ENCODE results near the gene FGGY.

Gene FGGY

DNA sequence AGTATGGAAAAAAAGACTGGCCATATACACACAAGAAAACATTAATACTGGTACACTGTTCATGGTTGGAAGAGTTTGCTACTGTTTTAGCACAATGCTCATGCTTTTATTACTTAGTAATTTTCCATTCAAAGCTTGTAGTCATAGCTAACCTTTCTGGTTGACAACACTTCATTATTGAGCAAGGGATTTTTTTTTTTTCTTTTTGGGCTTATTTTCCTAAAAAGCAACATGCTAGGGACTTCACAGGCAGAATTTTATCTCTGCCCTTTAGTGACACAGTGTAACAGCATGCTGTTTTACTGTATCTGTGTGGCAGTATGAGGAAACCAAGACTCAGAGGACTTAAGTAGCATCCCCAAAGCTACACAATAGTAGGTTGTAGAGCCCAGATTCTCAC lies 58.5 kb downstream of the FGGY start:
- no peak for DNase-seq

DNA sequence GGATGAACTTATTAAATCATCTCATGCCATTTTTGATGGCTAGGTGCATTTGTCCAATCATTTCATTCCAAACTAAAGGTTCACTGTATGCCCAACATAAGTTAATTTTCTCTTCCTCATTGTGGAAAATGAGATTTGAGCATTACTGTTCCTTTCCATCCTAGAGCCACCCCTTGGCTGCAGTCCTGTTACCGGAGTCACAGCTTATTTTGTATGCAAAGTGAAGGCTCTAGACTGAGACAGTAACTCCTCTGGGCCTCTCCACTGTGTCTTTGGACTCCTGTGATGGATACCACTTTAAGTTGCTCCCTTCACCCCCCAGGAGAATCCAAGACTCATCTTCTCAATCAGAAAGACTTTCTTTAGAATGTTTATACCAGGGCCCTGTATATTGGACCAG lies 59.7 kb downstream of the FGGY start:
- DNase-seq = no peak

DNA sequence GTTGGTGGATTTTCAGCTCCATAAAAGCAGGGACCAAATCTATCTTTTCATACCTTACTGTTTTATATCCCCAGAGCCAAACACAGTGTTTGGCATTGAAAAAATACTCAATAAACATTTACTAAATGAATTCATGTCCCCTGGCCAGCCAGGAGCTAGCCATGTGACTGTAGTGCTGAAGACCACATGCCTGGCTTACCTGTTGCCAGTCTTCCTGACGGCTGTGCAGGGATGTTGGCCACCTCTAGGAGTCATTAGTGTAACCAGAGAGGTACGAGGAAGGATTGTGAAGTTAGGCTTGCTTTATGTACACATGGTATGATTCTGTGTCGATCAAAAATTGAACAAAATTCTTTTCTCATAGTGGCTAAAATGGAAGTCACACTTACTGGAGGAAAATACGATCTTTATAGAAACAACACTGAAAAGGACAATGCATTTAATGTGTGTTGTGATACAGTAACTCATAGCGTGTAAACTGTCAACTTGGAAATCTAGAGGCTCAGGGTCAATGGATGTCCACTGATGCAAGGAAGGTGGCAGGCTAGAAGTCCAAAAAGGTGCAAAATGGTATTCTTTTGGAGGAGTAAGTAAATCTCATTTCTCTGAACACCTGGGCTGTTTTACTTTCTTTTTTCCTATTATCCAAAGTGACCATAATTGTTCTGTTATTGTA lies 60.9 kb downstream of the FGGY start:
- DNase-seq = no peak

DNA sequence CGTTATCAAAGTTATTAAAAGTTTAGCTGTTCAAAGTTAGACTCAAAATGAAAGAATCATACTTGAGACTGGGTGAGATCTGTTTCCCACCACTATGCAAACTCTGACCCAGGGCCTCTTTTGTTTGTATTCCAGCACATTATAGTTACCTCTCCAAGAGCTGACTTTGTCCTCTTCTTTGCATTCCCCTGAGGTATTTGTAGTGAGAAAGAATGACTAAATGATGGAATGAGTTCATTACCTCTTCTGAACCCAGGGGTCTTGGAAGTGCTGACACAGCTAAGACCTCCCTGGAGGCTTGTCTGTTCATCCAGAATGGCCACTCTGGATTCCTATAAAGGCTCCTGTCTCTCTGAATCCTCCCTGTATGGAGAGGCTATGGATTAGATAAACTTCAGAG lies 62.4 kb downstream of the FGGY start:
- DNase-seq = no peak

DNA sequence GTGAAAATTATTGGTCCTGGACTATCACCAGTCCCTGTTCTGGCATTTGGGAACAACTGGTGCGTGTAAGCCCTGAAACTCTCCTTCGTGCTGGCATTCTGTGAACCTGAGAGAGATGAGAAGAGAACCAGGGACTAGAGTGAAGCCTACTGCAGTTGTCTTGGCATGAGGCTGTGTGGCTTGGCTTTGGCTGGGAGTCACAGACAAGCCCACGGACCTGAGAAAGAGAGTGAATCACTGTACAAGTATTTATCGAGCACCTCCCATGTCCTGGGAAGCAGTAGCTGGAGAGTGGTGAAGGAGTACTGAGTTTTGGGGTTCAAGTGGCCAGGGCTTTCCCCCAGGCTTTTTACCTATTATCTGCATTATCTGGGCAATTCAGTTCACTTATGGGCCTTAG lies 63.3 kb downstream of the FGGY start:
- DNase-seq = peak; percentile 3

DNA sequence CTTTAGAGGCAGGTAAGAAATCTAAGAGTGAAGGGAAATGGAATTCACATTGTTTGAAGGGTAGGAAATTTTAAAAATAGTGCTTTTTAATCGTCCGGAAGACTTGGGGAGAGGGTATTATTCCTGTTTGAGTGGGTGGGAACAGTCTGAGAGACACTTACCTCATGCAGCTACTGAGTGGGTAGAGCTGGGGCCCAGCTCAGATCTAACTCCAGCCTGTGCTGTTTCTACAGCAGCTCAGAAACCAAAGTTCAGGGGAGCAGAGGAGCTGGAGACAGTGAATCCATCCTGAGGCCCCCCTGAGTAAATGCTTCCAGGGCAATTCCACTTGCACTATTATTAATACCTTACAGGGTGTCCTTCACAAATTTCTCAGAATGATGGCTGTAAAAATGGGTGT lies 63.8 kb downstream of the FGGY start:
- no peak for DNase-seq

DNA sequence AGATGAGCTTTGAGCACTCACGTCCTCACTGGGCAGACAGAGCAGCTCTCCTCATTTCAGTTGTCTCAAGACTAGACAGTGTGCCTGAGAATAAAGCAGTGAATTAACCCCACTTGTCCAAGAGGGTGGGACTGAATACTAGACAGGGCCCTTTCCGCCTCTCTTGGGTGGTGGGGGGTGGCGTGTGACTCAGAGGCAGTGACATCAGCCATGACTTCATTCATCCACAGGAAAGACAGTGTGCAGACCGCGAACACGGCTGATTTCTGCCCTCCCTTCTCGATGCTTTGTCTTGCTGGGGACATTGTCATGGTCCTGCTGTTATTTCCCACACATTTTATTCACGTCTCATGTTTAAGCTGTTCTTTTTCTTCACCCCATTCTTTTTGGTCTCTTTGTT lies 64.9 kb downstream of the FGGY start:
- DNase-seq = no peak

DNA sequence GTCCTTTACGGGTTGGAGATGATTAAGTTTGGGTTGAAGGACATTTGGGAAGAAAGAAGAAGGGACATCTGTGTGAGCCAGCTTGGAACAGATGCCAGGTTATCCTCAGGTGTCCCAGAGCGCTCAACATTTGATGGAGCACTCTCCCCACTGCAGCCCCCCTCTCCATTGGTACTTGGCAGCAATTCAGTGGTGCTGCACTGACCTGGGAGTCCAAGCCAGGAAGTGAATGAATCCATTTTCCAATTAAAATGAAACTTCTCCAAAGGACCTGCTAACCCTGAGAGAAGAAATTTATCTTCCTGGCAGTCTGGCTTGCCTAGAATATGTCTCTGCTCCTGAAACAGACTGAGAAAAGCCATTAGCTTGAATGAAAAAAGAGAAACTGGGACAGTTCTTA lies 67.1 kb downstream of the FGGY start:
- DNase-seq = no peak

DNA sequence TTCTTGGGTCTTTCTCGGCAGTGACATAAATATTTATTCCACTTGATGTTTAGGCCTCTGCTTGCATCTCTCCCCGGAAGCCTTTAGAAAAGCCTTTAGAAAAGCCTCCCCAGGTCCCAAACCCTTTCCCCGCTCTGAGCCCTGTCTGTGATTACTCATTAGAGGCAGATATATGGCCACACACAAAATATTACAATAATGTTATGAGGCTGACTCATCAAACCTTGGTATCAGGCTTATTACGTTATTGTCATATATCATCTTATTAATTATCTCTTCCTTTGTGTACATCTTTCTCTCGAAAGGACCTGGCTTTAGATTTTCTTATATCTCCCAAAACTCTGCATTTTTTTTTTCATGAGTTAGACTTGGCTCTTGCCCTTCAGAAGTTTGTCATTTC lies 69.5 kb downstream of the FGGY start:
- no peak for DNase-seq

DNA sequence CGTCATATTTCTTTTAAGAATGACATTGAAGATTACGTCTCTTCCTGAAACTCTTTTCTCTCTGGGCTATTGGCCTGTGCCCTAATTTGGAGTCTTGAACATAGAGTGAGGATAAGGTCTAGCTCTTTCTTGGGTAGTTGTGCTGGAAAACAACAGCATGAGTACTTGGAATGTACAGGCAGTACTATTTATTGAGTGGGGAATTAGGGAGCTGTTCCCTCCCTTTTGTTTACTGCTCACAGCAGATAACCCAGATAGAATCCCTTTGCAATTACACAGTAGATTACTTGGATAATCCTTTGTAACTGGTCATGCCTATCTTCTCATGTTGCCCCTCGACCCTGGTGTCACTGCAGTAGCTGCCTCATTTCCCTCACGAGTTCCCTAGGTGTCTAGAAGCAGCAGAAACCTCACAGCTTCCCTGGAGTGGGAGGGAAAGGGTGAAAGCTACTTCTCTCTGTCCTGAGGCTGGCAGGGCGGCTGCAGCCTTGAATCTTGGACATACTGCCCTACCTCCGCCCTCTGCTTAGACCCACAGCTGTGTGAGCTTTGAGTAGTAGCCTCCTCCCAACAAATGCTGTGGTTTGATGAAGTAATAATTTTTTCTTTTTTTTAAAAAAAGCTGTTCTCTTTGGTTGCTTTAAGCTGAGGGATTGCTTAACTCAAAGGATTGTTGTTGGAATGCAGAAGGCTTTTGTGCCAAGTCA lies 70.6 kb downstream of the FGGY start:
- DNase-seq = no peak

DNA sequence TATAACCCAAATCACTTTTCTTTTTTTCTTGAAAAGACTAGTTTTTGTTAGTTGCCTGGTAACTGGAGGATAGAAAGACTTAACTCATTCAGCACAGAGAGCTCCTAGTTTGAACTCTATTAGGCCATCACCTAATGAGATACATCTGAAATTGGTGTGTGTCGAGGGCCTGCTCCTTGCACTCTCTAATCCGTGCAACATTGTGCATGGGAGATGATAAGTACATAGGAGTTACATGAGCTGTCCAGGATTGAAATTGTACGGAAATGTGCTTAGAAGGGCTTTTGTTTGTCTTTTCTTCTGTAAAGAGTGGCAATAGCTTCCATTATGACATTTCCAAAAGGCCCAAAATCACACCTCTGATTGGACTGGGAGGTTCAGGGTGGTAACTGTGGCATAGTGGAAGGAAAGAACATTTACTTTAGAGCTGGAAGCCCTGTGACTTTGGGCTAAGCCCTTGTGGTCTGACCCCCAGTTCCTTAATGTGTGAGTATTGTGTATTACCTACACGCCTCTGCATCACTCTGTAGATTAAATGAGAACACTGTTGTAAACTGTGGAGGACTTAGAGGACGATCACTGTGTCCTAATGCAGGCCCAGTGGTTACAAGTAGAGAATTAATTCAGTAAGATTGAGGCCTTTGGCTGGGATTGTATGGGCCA lies 71.2 kb downstream of the FGGY start:
- no peak for DNase-seq

DNA sequence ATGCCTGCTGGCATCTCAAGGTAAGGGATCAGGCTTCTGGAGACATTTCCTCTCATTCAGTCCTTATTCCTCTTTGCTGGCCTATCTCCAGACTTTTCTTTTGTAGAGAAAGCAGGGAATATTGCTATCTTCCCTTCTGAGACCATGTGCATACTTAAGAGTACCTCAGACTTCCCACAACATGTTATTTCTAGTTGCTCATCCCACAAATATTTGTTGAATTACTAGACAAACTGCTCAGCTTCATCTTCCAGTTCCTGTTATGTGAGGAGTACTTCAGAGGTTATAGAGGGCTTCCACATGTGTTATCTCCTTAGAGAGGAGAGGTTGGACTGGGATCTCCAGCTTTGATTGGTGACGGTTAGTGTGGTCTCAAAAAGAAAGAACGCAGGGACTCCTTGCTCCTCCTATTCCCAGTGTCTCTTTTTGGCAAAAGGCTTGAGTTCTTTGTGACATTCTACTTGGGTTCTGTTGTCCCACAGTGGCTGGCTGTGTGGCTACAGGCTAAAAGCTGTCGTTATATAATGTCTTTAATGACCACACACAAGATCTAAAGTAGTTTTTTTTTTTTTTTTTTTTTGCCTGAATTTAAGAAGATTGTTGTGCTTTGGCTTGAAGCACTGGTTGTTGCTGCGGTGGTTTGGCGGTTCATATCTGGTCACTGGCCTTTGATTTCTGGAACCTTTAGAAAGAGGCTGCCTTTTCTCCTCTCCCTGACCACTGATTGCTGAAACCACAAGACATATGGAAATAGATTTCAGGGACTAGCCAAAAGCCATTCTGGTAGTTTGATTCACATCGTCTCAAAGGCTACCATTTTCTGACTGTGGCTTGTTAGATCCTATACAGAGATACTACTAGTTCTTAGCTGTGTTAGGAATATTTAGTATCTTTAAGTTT lies 78.7 kb downstream of the FGGY start:
- DNase-seq = peak; percentile 5

DNA sequence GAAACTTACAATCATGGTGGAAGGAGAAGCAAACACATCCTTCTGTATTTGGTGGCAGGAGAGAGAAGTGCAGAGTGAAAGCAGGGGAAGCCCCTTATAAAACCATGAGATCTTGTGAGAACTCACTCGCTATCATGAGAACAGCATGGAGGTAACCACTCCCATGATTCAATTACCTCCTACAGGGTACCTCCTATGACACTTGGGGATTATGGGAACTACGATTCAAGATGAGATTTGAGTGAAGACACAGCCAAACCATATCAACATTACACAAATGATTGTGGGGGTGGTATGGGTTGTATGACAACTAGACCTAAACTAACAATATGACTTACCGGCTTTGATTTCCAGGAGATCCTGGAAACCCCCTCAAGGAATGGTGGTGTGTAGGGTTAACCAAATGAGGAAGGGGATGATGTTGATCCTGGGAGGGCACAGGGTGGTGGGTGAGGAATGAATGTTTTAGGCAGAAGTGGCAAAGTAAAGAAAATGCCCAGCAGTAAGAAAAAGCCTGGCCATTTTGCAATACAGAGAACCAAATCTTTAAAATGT lies 80.5 kb downstream of the FGGY start:
- no peak for DNase-seq

DNA sequence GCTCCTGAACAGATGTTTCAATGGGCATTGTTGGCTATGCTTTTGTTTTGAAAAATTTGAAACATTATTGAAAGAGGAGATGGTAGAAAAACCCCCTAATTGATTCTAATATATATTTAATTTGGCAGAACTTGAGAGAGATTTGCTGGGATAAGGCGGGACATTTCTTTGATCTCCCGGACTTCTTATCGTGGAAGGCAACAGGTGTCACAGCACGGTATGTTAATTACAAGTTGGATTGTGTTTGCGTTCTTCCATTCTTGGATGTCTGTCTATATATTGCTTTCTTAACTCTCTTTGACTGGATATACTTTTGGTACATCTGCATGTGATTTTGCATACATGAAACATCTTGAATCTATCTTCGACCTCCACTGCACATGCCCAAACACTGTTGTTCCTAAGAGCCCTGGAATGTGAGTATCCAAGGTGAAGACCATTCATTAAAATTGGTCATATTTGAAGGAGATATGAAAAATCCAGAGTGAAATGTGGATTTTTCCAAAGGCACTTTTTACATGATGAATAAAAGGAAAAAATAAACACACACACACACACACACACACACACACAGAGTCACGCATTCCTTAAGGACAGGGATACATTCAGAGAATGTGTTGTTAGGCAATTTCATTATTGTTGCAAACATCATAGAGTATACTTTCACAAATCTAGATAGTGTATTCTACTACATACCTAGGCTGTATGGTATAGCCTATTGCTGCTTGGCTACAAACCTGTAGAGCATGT lies 81.9 kb downstream of the FGGY start:
- DNase-seq = no peak

DNA sequence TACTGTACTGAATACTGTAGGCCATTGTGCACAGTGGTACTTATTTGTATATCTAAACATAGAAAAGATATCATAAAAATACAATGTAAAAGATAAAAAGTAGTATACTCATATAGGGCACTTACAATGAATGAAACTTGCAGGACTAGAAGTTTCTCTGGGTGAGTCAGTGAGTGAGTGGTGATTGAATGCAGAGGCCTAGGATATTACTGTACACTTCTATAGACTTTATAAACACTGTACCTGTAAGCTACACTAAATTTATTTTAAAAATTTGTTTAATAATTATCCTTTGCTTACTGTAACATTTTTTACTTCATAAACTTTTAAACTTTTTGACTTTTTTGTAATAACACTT lies 82.5 kb downstream of the FGGY start:
- no peak for DNase-seq

DNA sequence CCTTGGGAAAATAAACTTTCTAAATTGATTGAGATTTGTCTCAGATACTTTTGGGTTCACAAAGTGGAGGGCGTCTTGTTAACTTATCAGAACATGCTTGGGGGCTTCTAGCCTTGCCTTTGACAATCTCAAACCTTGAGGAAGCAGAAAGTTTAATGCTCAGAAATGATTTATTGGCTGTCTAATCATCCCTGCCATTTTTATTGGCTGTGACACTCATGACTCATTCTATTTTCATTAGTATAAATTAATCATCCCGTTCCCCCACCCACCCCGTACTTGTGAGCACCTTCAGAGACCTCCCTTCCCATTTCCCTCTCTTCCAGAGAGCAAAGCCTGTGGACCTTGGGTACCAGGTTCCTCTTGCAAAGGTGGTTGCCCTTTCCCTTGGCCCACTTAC lies 87.1 kb downstream of the FGGY start:
- no peak for DNase-seq

DNA sequence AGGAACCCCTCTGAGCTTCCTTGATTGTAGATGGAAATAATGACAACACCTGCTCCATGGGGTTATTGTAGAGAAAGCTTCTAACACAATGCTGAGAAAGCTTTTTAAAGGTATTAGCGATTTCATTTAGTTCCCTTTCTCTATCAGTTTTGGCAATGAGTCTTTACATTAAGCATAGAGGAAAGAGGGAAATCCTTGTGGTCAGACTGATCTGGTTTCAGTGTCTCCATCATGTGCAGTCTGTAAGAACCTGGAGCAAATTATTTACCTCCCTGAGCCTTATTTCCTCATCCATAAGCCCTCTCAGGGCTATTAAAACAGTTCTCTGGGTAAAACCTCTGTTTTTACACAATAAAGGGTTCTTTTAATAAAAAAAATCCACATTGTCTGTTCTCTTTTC lies 87.5 kb downstream of the FGGY start:
- DNase-seq = no peak

DNA sequence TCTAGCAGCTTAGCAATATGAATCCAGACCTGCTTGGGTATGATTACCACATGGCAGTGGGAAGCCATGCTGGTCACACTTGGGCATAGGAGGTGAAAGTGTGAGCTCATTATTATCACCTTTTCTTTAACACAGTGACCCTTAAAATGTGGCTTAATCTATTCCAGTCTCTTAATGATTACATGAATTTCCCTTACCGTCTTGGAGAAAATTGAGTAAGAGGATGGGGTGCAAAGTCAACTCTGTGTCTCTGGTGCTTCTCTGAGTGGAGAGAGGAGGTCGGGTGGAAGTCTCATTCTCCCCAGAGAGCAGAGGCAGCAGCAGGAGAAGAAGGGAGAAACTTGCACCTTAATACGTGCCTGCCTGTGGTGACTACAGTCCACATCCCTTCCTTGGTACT lies 91.3 kb downstream of the FGGY start:
- DNase-seq = no peak

DNA sequence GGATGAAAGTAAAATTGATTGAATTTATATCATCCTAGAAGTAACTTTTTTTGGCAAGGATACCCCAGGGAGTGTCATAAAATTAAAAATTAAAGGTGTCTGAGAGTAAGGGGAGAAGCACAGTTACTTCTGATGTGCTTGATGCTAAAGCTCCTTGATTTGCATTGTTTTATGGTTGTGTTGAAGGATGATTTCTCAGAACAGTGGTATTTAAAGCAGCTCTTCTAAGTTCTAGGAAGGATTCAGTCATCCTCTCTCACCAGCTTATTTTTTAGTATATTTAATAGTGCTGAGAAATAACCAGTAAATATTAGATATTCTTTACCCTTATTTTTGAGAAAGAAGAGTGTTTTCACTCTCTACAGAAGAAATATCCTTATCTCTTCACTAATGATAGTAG lies 93.0 kb downstream of the FGGY start:
- no peak for DNase-seq

DNA sequence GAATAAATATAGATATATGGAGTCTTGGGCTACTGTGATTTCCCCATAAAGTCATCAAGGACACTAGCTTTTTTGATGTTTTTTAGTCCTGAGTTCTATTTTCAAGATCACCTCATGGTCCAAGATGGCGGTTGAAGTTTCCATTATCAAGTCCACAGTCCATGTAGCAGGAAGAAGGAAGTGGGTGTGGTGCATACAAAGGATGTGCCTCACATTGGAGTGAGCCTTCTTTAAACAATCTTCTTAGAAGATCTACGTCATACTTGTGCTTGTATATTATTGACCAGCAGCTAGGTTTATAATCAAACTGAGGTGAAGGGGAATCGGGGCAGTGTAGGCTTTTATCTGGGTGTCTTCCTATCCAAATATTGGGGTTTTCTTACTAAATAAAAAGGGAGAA lies 93.4 kb downstream of the FGGY start:
- no peak for DNase-seq

DNA sequence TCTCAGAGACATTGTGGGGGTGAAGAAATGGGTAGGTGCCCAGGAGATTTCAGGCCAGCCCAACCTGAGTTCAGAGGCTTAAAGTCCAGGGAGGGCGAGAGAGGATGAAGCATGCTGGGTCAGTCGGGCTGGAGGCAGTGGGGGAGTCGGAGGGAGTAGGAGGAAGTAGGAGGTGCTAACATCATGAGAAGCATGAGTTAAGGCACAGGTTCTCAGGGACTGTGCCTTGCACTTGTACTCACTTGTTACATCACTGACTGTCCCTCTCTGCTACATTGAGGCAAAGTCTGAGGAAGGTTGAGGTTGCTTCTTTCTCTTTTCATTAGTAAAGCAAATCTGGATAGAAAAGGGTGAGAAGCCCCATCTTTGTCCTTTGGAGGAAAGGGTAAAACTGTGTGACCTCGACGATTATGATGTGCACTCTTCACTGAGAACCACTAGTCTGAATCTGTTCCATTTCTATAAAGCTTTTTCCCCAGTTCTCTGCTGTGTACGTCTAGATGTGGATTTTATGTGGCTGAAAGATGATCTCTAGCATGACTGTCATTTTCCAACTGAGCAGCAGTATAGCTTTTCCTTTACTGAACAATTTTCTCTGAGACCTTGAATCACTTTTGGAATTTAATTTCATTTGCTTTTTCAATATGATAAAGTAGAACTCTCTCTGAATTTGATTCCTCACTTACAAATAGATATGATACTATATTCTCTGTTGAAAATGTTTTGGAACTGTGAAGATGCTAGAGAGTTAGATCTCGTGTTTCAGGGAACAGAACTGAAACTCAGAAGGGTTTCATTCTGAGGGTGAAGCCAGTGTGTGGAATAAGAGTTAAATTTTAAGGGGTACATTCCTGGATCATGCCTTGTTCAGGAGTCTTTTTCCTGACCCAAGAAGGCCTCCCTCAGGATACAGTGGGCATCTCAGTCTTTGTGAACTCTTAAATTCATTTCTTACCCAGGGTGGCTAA lies 94.6 kb downstream of the FGGY start:
- DNase-seq = no peak
